MM.1S (cell line): Measurements from ENCODE around the gene TPD52L1.

Experiments used
- DNase-seq: peaks from one replicate; pipeline ENCODE4 v3.0.0-alpha.2; 2015
- H2AFZ ChIP-seq: fragments of 300-600 bp; sonication (generic); 2 replicates; pipeline ENCODE4 v1.6.0; 2016; ENCODE audit warnings: antibody characterized with exemption, low read length
- H3F3A ChIP-seq: fragments of 300-600 bp; sonication (generic); 2 replicates; pipeline ENCODE4 v1.6.1; 2016; ENCODE audit warnings: mild to moderate bottlenecking, antibody characterized with exemption, low read length, moderate library complexity, mixed read lengths; ENCODE audit not compliant: insufficient read depth
- H3K27ac ChIP-seq: fragments of 300-600 bp; sonication (generic); 2 replicates; pipeline ENCODE4 v1.5.1; 2016; ENCODE audit warnings: mild to moderate bottlenecking, low read length
- H3K27me3 ChIP-seq: fragments of 300-600 bp; sonication (generic); replicated peaks from 2 replicates; pipeline ENCODE4 v1.6.0; 2016; ENCODE audit warnings: low read length; ENCODE audit not compliant: insufficient read depth
- H3K36me3 ChIP-seq: fragments of 300-600 bp; sonication (generic); replicated peaks from 2 replicates; pipeline ENCODE4 v1.6.1; 2016; ENCODE audit warnings: mild to moderate bottlenecking, low read length, mixed read lengths; ENCODE audit not compliant: insufficient read depth
- H3K4me1 ChIP-seq: fragments of 300-600 bp; sonication (generic); 2 replicates; pipeline ENCODE4 v1.6.1; 2016; ENCODE audit warnings: low read length, mixed read lengths
- H3K4me2 ChIP-seq: fragments of 300-600 bp; sonication (generic); 2 replicates; pipeline ENCODE4 v1.6.0; 2016; ENCODE audit warnings: low read depth, low read length
- H3K4me3 ChIP-seq: fragments of 300-600 bp; sonication (generic); 2 replicates; pipeline ENCODE4 v1.5.1; 2016; ENCODE audit warnings: low read length, mixed read lengths
- H3K79me2 ChIP-seq: fragments of 300-600 bp; sonication (generic); 2 replicates; pipeline ENCODE4 v1.6.1; 2016; ENCODE audit warnings: mixed run types, low read length, mixed read lengths
- H3K9ac ChIP-seq: fragments of 300-600 bp; sonication (generic); 2 replicates; pipeline ENCODE4 v1.6.1; 2016; ENCODE audit warnings: low read length, mixed read lengths
- H3K9me2 ChIP-seq: fragments of 300-600 bp; sonication (generic); replicated peaks from 2 replicates; pipeline ENCODE4 v1.6.1; 2016; ENCODE audit warnings: mild to moderate bottlenecking, low read length, mixed read lengths; ENCODE audit not compliant: insufficient read depth
- H3K9me3 ChIP-seq: fragments of 300-600 bp; sonication (generic); replicated peaks from 2 replicates; pipeline ENCODE4 v1.6.1; 2016; ENCODE audit warnings: mild to moderate bottlenecking, low read length, mixed read lengths; ENCODE audit not compliant: insufficient read depth
- H4K20me1 ChIP-seq: fragments of 300-600 bp; sonication (generic); 2 replicates; pipeline ENCODE4 v1.6.1; 2016; ENCODE audit warnings: mild to moderate bottlenecking, low read length, moderate library complexity, mixed read lengths; ENCODE audit not compliant: insufficient read depth
- EZH2 ChIP-seq: fragments of 300-600 bp; sonication (generic); optimal IDR thresholded peaks from 2 replicates; pipeline ENCODE3; 2017; ENCODE audit warnings: low read depth, mild to moderate bottlenecking, antibody characterized with exemption, low read length, mixed read lengths
- EZH2phosphoT487 ChIP-seq: fragments of 300-600 bp; sonication (generic); IDR thresholded peaks from 2 replicates; pipeline ENCODE4 v1.6.1; 2018; ENCODE audit warnings: antibody characterized with exemption, low read length
- TF ChIP-seq, protein P1 (sequence below): fragments of 300-600 bp; sonication (generic); IDR thresholded peaks from 2 replicates; pipeline ENCODE4 v1.5.1; 2016; ENCODE audit warnings: antibody characterized with exemption, low read length, mixed read lengths

Gene TPD52L1

DNA sequence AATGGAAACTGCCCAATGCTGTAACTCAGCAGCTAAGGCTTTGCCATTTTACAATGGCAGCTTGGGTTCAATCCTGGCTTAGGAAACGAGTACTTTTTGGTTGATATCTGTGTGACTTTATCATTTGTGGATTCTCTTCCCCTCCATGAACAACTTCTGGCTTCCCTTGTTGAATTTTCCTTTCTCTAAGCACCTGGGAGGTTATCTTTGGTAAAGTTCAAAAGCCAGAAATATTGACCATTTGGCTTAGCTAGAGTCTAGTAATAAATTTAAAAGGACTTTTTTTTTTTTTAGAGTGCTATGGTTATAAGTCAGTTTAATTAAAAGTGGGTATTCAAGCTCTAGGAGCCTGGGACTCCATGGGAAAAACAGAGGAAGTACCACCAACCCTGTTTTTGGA, 31.7 kb upstream of the TPD52L1 start:
- Histone ChIP-seq H3K9me3 (no peaks in the 10 kb centered on the region), H3K9me2 (no peaks in the 10 kb centered on the region), H4K20me1 (no peaks in the 10 kb centered on the region), H3F3A (no peaks in the 10 kb centered on the region), H3K4me3 (no peak overlapping the region), H3K79me2 (no peaks in the 10 kb centered on the region), H3K27me3 (no peaks in the 10 kb centered on the region), H2AFZ (no peak overlapping the region), H3K4me1 (no peaks in the 10 kb centered on the region), H3K4me2 (no peak overlapping the region), H3K9ac (no peak overlapping the region), H3K36me3 (no peaks in the 10 kb centered on the region), H3K27ac (no peak overlapping the region)
- no peak for DNase-seq
- TF ChIP-seq, protein P1, sequence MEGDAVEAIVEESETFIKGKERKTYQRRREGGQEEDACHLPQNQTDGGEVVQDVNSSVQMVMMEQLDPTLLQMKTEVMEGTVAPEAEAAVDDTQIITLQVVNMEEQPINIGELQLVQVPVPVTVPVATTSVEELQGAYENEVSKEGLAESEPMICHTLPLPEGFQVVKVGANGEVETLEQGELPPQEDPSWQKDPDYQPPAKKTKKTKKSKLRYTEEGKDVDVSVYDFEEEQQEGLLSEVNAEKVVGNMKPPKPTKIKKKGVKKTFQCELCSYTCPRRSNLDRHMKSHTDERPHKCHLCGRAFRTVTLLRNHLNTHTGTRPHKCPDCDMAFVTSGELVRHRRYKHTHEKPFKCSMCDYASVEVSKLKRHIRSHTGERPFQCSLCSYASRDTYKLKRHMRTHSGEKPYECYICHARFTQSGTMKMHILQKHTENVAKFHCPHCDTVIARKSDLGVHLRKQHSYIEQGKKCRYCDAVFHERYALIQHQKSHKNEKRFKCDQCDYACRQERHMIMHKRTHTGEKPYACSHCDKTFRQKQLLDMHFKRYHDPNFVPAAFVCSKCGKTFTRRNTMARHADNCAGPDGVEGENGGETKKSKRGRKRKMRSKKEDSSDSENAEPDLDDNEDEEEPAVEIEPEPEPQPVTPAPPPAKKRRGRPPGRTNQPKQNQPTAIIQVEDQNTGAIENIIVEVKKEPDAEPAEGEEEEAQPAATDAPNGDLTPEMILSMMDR = no peak
- TF ChIP-seq EZH2 (no peak), EZH2phosphoT487 (no peak)

DNA sequence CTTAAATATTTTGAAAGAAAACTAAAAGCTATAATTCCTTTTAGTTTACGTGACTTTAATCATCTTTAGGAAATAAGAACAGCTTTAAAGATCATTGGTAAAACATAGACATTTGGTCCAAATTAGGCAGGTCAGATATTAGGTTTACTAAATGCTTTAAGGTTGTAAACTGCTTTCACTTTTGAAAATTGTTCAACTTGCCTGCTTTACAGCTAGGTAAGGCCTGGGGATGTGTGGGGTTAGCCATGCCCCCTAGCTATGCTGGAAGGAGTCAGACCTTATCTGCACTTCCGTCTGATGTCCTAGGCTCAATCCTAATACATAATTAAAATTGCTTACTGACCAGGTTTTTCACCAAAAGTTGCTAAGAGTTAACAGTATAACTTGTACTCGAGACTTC, 30.5 kb upstream of the TPD52L1 start:
- no peaks in the 10 kb centered on the region for H3K9me3 ChIP-seq
- no peaks in the 10 kb centered on the region for H3F3A ChIP-seq
- H3K4me3 ChIP-seq = no peak overlapping the region
- no peak overlapping the region for H3K27ac ChIP-seq
- no peaks in the 10 kb centered on the region for H3K27me3 ChIP-seq
- no peak overlapping the region for H3K9ac ChIP-seq
- no peak overlapping the region for H3K4me2 ChIP-seq
- no peaks in the 10 kb centered on the region for H3K9me2 ChIP-seq
- DNase-seq = no peak
- no peaks in the 10 kb centered on the region for H4K20me1 ChIP-seq
- no peaks in the 10 kb centered on the region for H3K4me1 ChIP-seq
- H3K36me3 ChIP-seq = no peaks in the 10 kb centered on the region
- TF ChIP-seq EZH2 = no peak
- TF ChIP-seq EZH2phosphoT487 = no peak
- TF ChIP-seq, protein P1 = no peak
- no peak overlapping the region for H2AFZ ChIP-seq
- no peaks in the 10 kb centered on the region for H3K79me2 ChIP-seq

DNA sequence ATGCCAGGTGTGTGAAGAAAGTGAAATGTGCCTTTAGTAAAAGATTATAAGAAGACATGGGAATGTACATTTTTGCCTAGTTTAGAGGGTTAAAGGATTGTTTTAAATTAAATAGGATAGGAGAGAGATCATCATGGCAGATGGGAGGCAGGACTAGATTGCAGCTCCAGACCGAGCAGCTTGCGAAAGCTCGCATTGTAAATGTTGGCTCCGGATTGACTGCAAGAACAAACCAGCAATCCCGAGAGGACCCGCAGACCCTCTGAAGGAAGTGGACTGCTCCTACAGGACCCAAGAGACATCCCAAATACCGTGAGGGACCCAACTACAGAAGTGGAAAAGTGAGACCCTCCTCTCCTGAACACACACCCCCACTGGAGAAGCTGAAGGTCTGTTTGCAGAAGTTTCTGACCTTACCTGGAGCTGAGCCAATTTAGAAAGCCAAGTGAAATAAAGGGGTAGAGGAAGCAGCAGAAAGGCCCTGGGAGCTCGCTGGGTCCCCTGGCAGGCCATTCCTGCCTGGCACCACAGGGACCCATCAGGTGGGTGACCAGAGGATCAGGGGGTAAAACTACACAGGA, 30.0 kb upstream of the TPD52L1 start:
- Histone ChIP-seq H3K9ac (no peak overlapping the region), H3K27ac (no peak overlapping the region), H3K27me3 (no peaks in the 10 kb centered on the region), H3K9me3 (no peaks in the 10 kb centered on the region), H3K79me2 (no peaks in the 10 kb centered on the region), H3K4me3 (no peak overlapping the region), H3F3A (no peaks in the 10 kb centered on the region), H3K9me2 (no peaks in the 10 kb centered on the region), H3K4me1 (no peaks in the 10 kb centered on the region), H4K20me1 (no peaks in the 10 kb centered on the region), H3K36me3 (no peaks in the 10 kb centered on the region), H3K4me2 (no peak overlapping the region), H2AFZ (no peak overlapping the region)
- DNase-seq = no peak
- TF ChIP-seq EZH2 = no peak
- TF ChIP-seq, protein P1 = no peak
- no peak for TF ChIP-seq EZH2phosphoT487
